ENCODE data around the gene PATJ. TPM values are rescaled to one million over a fixed set of nuclear protein-coding genes. Genes with fewer than 3 reads are reported as not detected.
A peak's percentile ranks its signal among the peaks of the same experiment; 100 is the strongest.

Gene PATJ
- total RNA-seq, 1 experiment from 2014 or later, result 57.9 TPM

DNA sequence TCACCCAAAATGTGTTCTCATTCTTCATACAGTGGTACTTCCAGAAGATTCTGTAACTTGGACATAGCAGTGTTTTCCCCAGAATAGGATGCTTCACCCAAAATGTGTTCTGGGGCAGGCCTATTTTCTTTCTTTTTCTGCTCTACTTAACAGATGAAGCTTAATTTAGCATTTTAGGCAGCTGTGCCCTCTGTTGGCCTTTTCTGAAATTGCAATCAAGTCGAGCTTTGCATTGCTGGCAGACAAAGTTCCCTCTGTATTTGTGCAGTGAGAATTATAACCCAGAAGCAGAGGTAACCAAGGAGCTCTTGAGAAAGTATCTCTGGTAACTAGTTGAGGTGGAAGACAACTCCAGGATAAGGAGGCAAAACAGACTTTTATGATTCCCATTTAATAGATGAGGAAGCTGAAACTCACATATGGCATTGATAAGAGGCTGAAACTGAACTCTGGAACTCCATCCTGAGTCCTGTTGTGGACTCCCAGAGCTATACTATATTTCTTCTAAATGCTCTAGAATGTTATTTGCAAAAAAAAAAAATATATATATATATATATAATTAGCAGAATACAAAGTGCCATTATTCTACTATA is 402.1 kb downstream of the PATJ start:
- TF ChIP-seq, protein P1, sequence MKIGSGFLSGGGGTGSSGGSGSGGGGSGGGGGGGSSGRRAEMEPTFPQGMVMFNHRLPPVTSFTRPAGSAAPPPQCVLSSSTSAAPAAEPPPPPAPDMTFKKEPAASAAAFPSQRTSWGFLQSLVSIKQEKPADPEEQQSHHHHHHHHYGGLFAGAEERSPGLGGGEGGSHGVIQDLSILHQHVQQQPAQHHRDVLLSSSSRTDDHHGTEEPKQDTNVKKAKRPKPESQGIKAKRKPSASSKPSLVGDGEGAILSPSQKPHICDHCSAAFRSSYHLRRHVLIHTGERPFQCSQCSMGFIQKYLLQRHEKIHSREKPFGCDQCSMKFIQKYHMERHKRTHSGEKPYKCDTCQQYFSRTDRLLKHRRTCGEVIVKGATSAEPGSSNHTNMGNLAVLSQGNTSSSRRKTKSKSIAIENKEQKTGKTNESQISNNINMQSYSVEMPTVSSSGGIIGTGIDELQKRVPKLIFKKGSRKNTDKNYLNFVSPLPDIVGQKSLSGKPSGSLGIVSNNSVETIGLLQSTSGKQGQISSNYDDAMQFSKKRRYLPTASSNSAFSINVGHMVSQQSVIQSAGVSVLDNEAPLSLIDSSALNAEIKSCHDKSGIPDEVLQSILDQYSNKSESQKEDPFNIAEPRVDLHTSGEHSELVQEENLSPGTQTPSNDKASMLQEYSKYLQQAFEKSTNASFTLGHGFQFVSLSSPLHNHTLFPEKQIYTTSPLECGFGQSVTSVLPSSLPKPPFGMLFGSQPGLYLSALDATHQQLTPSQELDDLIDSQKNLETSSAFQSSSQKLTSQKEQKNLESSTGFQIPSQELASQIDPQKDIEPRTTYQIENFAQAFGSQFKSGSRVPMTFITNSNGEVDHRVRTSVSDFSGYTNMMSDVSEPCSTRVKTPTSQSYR (CRISPR knock-in tag; IDR thresholded peaks at IDR 0.05), result no peak
- TF ChIP-seq, protein P2, sequence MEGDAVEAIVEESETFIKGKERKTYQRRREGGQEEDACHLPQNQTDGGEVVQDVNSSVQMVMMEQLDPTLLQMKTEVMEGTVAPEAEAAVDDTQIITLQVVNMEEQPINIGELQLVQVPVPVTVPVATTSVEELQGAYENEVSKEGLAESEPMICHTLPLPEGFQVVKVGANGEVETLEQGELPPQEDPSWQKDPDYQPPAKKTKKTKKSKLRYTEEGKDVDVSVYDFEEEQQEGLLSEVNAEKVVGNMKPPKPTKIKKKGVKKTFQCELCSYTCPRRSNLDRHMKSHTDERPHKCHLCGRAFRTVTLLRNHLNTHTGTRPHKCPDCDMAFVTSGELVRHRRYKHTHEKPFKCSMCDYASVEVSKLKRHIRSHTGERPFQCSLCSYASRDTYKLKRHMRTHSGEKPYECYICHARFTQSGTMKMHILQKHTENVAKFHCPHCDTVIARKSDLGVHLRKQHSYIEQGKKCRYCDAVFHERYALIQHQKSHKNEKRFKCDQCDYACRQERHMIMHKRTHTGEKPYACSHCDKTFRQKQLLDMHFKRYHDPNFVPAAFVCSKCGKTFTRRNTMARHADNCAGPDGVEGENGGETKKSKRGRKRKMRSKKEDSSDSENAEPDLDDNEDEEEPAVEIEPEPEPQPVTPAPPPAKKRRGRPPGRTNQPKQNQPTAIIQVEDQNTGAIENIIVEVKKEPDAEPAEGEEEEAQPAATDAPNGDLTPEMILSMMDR (IDR thresholded peaks at IDR 0.05), result peak; percentile 75; the same call in 1 of the 2 replicates
- ChIA-PET POLR2A (interaction anchor here (0.8 to 1.0 kb wide), 2 partner anchors 11 to 54 kb away, joined by 3 to 5 read pairs; no protein-coding TSS in a partner anchor), CTCF (interaction anchor here (0.6 to 3.7 kb wide), 37 partner anchors 9 to 1138 kb away, joined by 3 to 38 read pairs (median 4); partner anchors contain the start of gene KANK4)
- no peaks in the 10 kb centered on the region for H3K9me3 Mint-ChIP-seq
- DNase-seq (ENCODE audit: low spot score), result peak; percentile 63
- H3K36me3 Mint-ChIP-seq, result peaks cover 6% of the 10 kb centered on the region; the same call in 1 of the 2 replicates
- no peak overlapping the region for H3K4me3 Mint-ChIP-seq
- H3K27me3 Mint-ChIP-seq (ENCODE audit: low read depth), result no peaks in the 10 kb centered on the region
- ATAC-seq, result peak; percentile 50
- H3K27ac Mint-ChIP-seq, result no peak overlapping the region; the same call in 1 of the 2 replicates
- H3K4me1 Mint-ChIP-seq, result peaks cover 18% of the 10 kb centered on the region

DNA sequence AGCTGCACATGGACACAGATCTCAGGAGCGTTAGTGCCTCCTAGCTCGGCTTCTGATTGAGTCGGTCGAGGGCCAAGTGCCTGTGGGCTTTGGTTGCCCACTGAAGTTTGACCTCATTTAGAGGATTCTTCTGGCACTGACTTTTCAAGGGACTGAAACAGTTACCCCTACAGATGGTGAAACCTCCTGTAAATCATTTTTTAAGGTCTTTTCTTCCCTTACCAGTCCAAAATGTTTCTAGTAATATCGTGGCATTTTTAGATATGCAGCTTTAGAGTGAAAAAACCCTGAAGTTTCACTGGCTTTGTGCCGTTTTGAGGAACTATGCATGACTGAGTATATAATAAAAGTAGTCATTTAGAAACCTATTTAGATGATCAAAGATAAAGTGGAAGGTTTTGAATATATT is 417.7 kb downstream of the PATJ start:
- ChIA-PET CTCF (interaction anchor here (0.7 to 2.2 kb wide), 4 partner anchors 10 to 77 kb away, joined by 3 to 11 read pairs (median 4); no protein-coding TSS in a partner anchor), POLR2A (interaction anchor here (0.6 kb wide), 1 partner anchor 11 kb away, joined by 5 read pairs; no protein-coding TSS in a partner anchor)
- Mint-ChIP-seq H3K27ac (no peak overlapping the region), H3K9me3 (no peaks in the 10 kb centered on the region), H3K4me1 (no peaks in the 10 kb centered on the region), H3K4me3 (no peak overlapping the region), H3K36me3 (peaks cover 3% of the 10 kb centered on the region), H3K27me3 (ENCODE audit: low read depth) (no peaks in the 10 kb centered on the region)
- ATAC-seq (no peak), DNase-seq (ENCODE audit: low spot score) (no peak)
- no peak for TF ChIP-seq ZNF416 (CRISPR knock-in tag; IDR thresholded peaks at IDR 0.05)
- TF ChIP-seq, protein P3, sequence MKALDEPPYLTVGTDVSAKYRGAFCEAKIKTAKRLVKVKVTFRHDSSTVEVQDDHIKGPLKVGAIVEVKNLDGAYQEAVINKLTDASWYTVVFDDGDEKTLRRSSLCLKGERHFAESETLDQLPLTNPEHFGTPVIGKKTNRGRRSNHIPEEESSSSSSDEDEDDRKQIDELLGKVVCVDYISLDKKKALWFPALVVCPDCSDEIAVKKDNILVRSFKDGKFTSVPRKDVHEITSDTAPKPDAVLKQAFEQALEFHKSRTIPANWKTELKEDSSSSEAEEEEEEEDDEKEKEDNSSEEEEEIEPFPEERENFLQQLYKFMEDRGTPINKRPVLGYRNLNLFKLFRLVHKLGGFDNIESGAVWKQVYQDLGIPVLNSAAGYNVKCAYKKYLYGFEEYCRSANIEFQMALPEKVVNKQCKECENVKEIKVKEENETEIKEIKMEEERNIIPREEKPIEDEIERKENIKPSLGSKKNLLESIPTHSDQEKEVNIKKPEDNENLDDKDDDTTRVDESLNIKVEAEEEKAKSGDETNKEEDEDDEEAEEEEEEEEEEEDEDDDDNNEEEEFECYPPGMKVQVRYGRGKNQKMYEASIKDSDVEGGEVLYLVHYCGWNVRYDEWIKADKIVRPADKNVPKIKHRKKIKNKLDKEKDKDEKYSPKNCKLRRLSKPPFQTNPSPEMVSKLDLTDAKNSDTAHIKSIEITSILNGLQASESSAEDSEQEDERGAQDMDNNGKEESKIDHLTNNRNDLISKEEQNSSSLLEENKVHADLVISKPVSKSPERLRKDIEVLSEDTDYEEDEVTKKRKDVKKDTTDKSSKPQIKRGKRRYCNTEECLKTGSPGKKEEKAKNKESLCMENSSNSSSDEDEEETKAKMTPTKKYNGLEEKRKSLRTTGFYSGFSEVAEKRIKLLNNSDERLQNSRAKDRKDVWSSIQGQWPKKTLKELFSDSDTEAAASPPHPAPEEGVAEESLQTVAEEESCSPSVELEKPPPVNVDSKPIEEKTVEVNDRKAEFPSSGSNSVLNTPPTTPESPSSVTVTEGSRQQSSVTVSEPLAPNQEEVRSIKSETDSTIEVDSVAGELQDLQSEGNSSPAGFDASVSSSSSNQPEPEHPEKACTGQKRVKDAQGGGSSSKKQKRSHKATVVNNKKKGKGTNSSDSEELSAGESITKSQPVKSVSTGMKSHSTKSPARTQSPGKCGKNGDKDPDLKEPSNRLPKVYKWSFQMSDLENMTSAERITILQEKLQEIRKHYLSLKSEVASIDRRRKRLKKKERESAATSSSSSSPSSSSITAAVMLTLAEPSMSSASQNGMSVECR (CRISPR knock-in tag; IDR thresholded peaks at IDR 0.05; ENCODE audit: borderline replicate concordance), result no peak
- TF ChIP-seq EMX1 (CRISPR knock-in tag; IDR thresholded peaks at IDR 0.05), result no peak
- TF ChIP-seq JUN (CRISPR knock-in tag; IDR thresholded peaks at IDR 0.05), result no peak
- no peak for TF ChIP-seq JAZF1 (CRISPR knock-in tag; IDR thresholded peaks at IDR 0.05)
- no peak for TF ChIP-seq NR3C1 (CRISPR knock-in tag; conservative IDR thresholded peaks at IDR 0.05; ENCODE audit: low read depth)
- TF ChIP-seq, protein P4, sequence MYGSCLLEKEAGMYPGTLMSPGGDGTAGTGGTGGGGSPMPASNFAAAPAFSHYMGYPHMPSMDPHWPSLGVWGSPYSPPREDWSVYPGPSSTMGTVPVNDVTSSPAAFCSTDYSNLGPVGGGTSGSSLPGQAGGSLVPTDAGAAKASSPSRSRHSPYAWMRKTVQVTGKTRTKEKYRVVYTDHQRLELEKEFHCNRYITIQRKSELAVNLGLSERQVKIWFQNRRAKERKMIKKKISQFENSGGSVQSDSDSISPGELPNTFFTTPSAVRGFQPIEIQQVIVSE (CRISPR knock-in tag; IDR thresholded peaks at IDR 0.05; ENCODE audit: borderline replicate concordance), result no peak
- TF ChIP-seq, protein P2 (IDR thresholded peaks at IDR 0.05), result no peak
- TF ChIP-seq ZNF317 (CRISPR knock-in tag; IDR thresholded peaks at IDR 0.05; ENCODE audit: borderline replicate concordance, low read depth), result no peak
- TF ChIP-seq, protein P5, sequence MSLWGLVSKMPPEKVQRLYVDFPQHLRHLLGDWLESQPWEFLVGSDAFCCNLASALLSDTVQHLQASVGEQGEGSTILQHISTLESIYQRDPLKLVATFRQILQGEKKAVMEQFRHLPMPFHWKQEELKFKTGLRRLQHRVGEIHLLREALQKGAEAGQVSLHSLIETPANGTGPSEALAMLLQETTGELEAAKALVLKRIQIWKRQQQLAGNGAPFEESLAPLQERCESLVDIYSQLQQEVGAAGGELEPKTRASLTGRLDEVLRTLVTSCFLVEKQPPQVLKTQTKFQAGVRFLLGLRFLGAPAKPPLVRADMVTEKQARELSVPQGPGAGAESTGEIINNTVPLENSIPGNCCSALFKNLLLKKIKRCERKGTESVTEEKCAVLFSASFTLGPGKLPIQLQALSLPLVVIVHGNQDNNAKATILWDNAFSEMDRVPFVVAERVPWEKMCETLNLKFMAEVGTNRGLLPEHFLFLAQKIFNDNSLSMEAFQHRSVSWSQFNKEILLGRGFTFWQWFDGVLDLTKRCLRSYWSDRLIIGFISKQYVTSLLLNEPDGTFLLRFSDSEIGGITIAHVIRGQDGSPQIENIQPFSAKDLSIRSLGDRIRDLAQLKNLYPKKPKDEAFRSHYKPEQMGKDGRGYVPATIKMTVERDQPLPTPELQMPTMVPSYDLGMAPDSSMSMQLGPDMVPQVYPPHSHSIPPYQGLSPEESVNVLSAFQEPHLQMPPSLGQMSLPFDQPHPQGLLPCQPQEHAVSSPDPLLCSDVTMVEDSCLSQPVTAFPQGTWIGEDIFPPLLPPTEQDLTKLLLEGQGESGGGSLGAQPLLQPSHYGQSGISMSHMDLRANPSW (CRISPR knock-in tag; conservative IDR thresholded peaks at IDR 0.05; ENCODE audit: low read depth), result no peak
- TF ChIP-seq FOXP1 (CRISPR knock-in tag; IDR thresholded peaks at IDR 0.05; ENCODE audit: borderline replicate concordance), result no peak
- TF ChIP-seq ATF1 (CRISPR knock-in tag; IDR thresholded peaks at IDR 0.05), result no peak
- TF ChIP-seq ESRRA (CRISPR knock-in tag; IDR thresholded peaks at IDR 0.05; ENCODE audit: borderline replicate concordance), result no peak
- no peak for TF ChIP-seq NFE2L1 (CRISPR knock-in tag; IDR thresholded peaks at IDR 0.05)
- TF ChIP-seq OVOL2 (CRISPR knock-in tag; IDR thresholded peaks at IDR 0.05; ENCODE audit: borderline replicate concordance), result no peak

All from WTC11 (cell line).